ENCODE measurements around the gene COX6A2. TPM values are rescaled to one million over a fixed set of nuclear protein-coding genes. Genes with fewer than 3 reads are reported as not detected.

COX6A2 gene
- total and polyA plus RNA-seq, 2 experiments from 2014 or later = 1.7 TPM; not detected in 1

DNA sequence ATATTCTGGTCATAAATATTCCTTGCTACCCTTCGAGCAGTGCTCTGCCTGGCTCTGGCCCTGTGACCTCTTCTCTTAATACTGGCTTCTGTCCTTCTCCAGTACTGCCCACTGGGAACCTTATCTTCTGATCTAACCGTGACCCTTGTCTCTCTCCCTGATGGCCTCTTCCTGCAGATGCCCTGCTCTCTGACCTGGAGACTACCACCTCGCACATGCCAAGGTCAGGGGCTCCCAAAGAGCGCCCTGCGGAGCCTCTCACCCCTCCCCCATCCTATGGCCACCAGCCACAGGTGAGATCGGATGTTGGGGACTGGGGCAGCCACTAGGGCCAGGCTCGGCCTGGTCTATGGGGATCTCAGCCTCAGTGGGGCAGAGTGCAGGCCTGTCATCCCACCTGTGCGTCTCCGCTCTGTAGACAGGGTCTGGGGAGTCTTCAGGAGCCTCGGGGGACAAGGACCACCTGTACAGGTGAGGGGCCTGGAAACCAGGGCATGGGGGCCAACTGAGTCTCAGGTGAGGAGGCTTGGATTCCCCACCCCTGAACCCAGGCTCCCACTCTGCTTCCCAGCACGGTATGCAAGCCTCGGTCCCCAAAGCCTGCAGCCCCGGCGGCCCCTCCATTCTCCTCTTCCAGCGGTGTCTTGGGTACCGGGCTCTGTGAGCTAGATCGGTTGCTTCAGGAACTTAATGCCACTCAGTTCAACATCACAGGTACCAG is 45.3 kb upstream of the COX6A2 start:
- Histone ChIP-seq H3K4me2 (no peak overlapping the region), H3K27me3 (no peaks in the 10 kb centered on the region), H3K36me3 (replicated peaks; ENCODE audit: insufficient read depth, low read depth) (no peaks in the 10 kb centered on the region), H3K9me3 (ENCODE audit: low read depth) (no peaks in the 10 kb centered on the region), H2AFZ (no peak overlapping the region), H3K4me1 (ENCODE audit: insufficient read depth) (peaks cover 19% of the 10 kb centered on the region), H4K20me1 (ENCODE audit: insufficient read depth, poor library complexity, severe bottlenecking) (no peaks in the 10 kb centered on the region), H3K4me3 (no peak overlapping the region), H3K9me2 (replicated peaks; ENCODE audit: insufficient read depth) (no peaks in the 10 kb centered on the region), H3K79me2 (no peaks in the 10 kb centered on the region), H3K27ac (no peak overlapping the region)
- WGBS (ENCODE audit: low lambda C conversion rate, missing lambda C conversion rate) = 94% methylated on average over 17 of the region's 17 CpGs
- TF ChIP-seq EZH2phosphoT487 (IDR thresholded peaks at IDR 0.05; ENCODE audit: low read depth, severe bottlenecking, unreplicated experiment) (no peak), EZH2 (IDR thresholded peaks at IDR 0.05; ENCODE audit: borderline replicate concordance) (no peak)
- TF ChIP-seq, protein P1, sequence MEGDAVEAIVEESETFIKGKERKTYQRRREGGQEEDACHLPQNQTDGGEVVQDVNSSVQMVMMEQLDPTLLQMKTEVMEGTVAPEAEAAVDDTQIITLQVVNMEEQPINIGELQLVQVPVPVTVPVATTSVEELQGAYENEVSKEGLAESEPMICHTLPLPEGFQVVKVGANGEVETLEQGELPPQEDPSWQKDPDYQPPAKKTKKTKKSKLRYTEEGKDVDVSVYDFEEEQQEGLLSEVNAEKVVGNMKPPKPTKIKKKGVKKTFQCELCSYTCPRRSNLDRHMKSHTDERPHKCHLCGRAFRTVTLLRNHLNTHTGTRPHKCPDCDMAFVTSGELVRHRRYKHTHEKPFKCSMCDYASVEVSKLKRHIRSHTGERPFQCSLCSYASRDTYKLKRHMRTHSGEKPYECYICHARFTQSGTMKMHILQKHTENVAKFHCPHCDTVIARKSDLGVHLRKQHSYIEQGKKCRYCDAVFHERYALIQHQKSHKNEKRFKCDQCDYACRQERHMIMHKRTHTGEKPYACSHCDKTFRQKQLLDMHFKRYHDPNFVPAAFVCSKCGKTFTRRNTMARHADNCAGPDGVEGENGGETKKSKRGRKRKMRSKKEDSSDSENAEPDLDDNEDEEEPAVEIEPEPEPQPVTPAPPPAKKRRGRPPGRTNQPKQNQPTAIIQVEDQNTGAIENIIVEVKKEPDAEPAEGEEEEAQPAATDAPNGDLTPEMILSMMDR (IDR thresholded peaks at IDR 0.05; ENCODE audit: poor library complexity) = no peak
- no peak for DNase-seq (ENCODE audit: low spot score)

DNA sequence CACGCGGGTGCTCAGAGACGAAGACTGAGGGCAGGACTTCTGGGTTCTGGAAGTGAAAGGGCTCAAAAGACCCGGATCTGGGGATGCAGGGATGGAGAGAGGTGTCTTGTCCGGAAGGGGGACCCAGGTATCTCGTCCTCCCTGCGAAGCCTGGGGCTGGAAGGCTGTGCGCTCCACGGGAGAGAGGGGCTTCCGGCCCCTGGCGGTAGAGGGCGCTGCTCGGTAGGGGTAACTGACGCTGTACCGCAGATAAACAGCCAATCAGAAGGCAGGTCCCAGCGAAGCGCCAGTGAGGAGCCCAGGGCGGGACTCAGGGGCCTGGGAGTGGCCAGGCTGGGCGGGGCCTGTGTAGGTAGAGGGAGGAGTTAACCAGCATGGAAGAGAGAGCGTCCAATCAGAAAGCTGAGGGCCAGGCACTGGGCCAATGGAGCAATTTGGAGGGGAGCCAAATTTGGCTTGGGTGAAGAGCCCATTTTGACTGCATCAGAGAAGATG is 44.6 kb upstream of the COX6A2 start:
- peak overlapping the region; percentile 83 for H3K4me3 ChIP-seq
- peak overlapping the region; percentile 97 for H3K4me2 ChIP-seq
- H4K20me1 ChIP-seq (ENCODE audit: insufficient read depth, poor library complexity, severe bottlenecking) = no peaks in the 10 kb centered on the region
- H2AFZ ChIP-seq = peak overlapping the region; percentile 92
- peaks cover 19% of the 10 kb centered on the region for H3K4me1 ChIP-seq (ENCODE audit: insufficient read depth)
- no peaks in the 10 kb centered on the region for H3K9me3 ChIP-seq (ENCODE audit: low read depth)
- H3K9me2 ChIP-seq (replicated peaks; ENCODE audit: insufficient read depth) = no peaks in the 10 kb centered on the region
- no peaks in the 10 kb centered on the region for H3K79me2 ChIP-seq
- H3K27me3 ChIP-seq = no peaks in the 10 kb centered on the region
- TF ChIP-seq, protein P1 (IDR thresholded peaks at IDR 0.05; ENCODE audit: poor library complexity) = peak; percentile 59
- TF ChIP-seq EZH2 (IDR thresholded peaks at IDR 0.05; ENCODE audit: borderline replicate concordance) = no peak
- WGBS (ENCODE audit: low lambda C conversion rate, missing lambda C conversion rate) = 44% methylated on average over 20 of the region's 20 CpGs
- peak overlapping the region; percentile 95 for H3K27ac ChIP-seq
- DNase-seq (ENCODE audit: low spot score) = peak; percentile 85
- H3K36me3 ChIP-seq (replicated peaks; ENCODE audit: insufficient read depth, low read depth) = no peaks in the 10 kb centered on the region

DNA sequence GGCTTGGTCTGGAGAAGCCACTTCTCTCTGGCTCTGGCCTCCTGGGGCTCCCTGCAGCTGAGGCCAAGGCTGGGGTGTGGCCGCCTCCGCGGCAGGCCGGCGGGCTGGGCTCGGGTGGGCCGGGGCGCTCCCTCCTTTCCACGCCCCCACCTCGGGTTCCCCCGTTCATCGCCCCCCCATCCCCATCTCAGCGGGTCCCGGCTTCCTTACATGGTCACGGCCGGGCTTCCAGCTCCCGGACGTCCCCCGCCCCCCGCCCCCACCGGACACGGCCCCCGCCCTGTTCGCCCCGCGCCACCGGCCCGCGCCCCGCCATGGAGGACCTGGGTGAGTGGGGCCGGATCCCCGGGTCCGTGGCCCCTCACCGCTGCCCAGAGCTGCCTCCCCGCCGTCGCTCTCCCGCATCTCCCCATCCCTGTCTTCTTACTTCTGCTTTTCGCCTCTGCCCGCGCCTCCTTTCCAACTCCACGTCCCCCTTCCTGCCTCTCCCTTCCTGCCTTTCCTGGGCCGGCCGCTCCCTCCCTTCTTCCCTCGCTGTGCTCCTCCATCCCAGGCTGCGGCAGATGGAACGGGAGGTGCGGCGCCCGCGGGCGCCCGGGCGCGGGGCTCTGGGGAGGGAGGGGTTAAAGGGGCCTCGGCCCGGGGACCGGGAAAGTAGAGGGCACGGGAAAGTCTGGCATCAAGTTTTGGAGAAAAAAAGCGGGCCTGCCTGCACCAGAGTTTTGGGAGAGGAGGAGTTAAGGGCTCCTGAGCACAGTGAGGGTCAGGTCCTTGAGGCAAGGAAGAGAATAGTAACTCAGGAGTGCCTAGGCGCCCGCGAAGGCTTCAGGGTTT is 43.9 kb upstream of the COX6A2 start, which contains the start of gene TGFB1I1:
TSS of gene TGFB1I1 (plus strand) at position 278 of the 834 bp plus-strand sequence. CDS start at position 315, 37 bp downstream.
- Histone ChIP-seq H3K27me3 (no peaks in the 10 kb centered on the region), H3K4me1 (ENCODE audit: insufficient read depth) (peaks cover 19% of the 10 kb centered on the region), H3K79me2 (no peaks in the 10 kb centered on the region), H3K36me3 (replicated peaks; ENCODE audit: insufficient read depth, low read depth) (no peaks in the 10 kb centered on the region), H3K9me3 (ENCODE audit: low read depth) (no peaks in the 10 kb centered on the region), H3K27ac (peak within 1 kb of the TSS; percentile 95), H2AFZ (peak within 1 kb of the TSS; percentile 92), H4K20me1 (ENCODE audit: insufficient read depth, poor library complexity, severe bottlenecking) (no peaks in the 10 kb centered on the region), H3K9me2 (replicated peaks; ENCODE audit: insufficient read depth) (no peaks in the 10 kb centered on the region), H3K4me3 (peak within 1 kb of the TSS; percentile 83), H3K4me2 (peak within 1 kb of the TSS; percentile 97)
- 1% methylated on average over 22 of the region's 63 CpGs for WGBS (ENCODE audit: low lambda C conversion rate, missing lambda C conversion rate)
- peak; percentile 74 for DNase-seq (ENCODE audit: low spot score)
- TF ChIP-seq EZH2 (IDR thresholded peaks at IDR 0.05; ENCODE audit: borderline replicate concordance) (no peak), EZH2phosphoT487 (IDR thresholded peaks at IDR 0.05; ENCODE audit: low read depth, severe bottlenecking, unreplicated experiment) (no peak)
- TF ChIP-seq, protein P1 (IDR thresholded peaks at IDR 0.05; ENCODE audit: poor library complexity) = no peak

Measured in hepatocyte (in vitro differentiated cells).